IMR-90 (cell line): Measurements from ENCODE around the gene SYT3. TPM values are rescaled to one million over a fixed set of nuclear protein-coding genes. Genes with fewer than 3 reads are reported as not detected.

Source experiments
- ATAC-seq: fragments of 200-7000 bp; cut with Tn5 transposase; 2 replicates; pipeline ENCODE4 v1.9.1; 2020; ENCODE audit warnings: low read depth, mild to moderate bottlenecking, moderate library complexity
- BruUV-seq: library from RNA; stranded (reverse); fragments of 400-500 nt; replicated peaks from 2 replicates; lab custom pipeline; 2021; lab: Mats Ljungman, UMichigan
- CTCF ChIA-PET: fragments of 300-600 bp; formaldehyde crosslinking; extraction: SDS; loops from one replicate; lab custom pipeline; 2021; ENCODE audit warnings: antibody characterized with exemption; lab: Yijun Ruan, JAX
- POLR2A ChIA-PET: fragments of 300-600 bp; sonication (Branson Sonifier 250); formaldehyde crosslinking; loops from one replicate; lab custom pipeline; 2022; ENCODE audit warnings: antibody characterized with exemption; ENCODE audit not compliant: unreplicated experiment; lab: Charles Lee
- DNase-seq: peaks from one replicate; pipeline ENCODE4 v3.0.0; 2013
- H2AFZ ChIP-seq: replicated peaks from 2 replicates; pipeline ENCODE3; 2013; ENCODE audit warnings: low read length, mild to moderate bottlenecking; ENCODE audit not compliant: poor library complexity
- H2AK5ac ChIP-seq: 2 replicates; pipeline ENCODE4 v1.6.1; 2013; ENCODE audit warnings: low read depth, low read length, inconsistent platforms
- H2AK9ac ChIP-seq: replicated peaks from 2 replicates; pipeline ENCODE3; 2013; ENCODE audit warnings: mild to moderate bottlenecking, low read depth, low read length, moderate library complexity; ENCODE audit not compliant: poor library complexity
- H2BK120ac ChIP-seq: 2 replicates; pipeline ENCODE4 v1.6.1; 2013; ENCODE audit warnings: low read depth, low read length, inconsistent platforms
- H2BK15ac ChIP-seq: 3 replicates; pipeline ENCODE4 v1.6.1; 2013; ENCODE audit warnings: low read depth, low read length, inconsistent platforms
- H2BK20ac ChIP-seq: 2 replicates; pipeline ENCODE4 v1.6.1; 2013; ENCODE audit warnings: low read depth, mild to moderate bottlenecking, inconsistent platforms, low read length, moderate library complexity
- H2BK5ac ChIP-seq: 2 replicates; pipeline ENCODE4 v1.6.1; 2013; ENCODE audit warnings: mild to moderate bottlenecking, low read depth, low read length, inconsistent platforms; ENCODE audit not compliant: poor library complexity, severe bottlenecking
- H3K14ac ChIP-seq: replicated peaks from 2 replicates; pipeline ENCODE4 v1.6.1; 2013; ENCODE audit warnings: low read depth, low read length, inconsistent platforms
- H3K18ac ChIP-seq: 2 replicates; pipeline ENCODE4 v1.6.1; 2013; ENCODE audit warnings: low read depth, low read length, control low read depth
- H3K23ac ChIP-seq: 2 replicates; pipeline ENCODE4 v1.6.1; 2013; ENCODE audit warnings: low read depth, low read length, inconsistent platforms
- H3K27ac ChIP-seq: 2 replicates; pipeline ENCODE4 v1.5.1; 2013; ENCODE audit warnings: mild to moderate bottlenecking, control low read depth, low read length; ENCODE audit not compliant: insufficient read depth
- H3K27me3 ChIP-seq: 2 replicates; pipeline ENCODE4 v1.6.1; 2013; ENCODE audit warnings: low read length; ENCODE audit not compliant: control insufficient read depth, insufficient read depth
- H3K36me3 ChIP-seq: 2 replicates; pipeline ENCODE4 v1.6.1; 2013; ENCODE audit warnings: low read length, mixed read lengths; ENCODE audit not compliant: control insufficient read depth, insufficient read depth
- H3K4ac ChIP-seq: 2 replicates; pipeline ENCODE4 v1.6.1; 2013; ENCODE audit warnings: low read depth, low read length, inconsistent platforms
- H3K4me1 ChIP-seq: 2 replicates; pipeline ENCODE4 v1.6.1; 2013; ENCODE audit warnings: low read length, mixed read lengths; ENCODE audit not compliant: control insufficient read depth, insufficient read depth
- H3K4me2 ChIP-seq: 2 replicates; pipeline ENCODE4 v1.6.1; 2013; ENCODE audit warnings: low read depth, mild to moderate bottlenecking, control low read depth, low read length, moderate library complexity
- H3K4me3 ChIP-seq: 2 replicates; pipeline ENCODE4 v1.5.1; 2013; ENCODE audit warnings: low read depth, mild to moderate bottlenecking, control low read depth, low read length, moderate library complexity; ENCODE audit not compliant: insufficient read depth
- H3K56ac ChIP-seq: 2 replicates; pipeline ENCODE4 v1.6.1; 2013; ENCODE audit warnings: low read length, inconsistent platforms; ENCODE audit not compliant: insufficient read depth; ENCODE audit errors: extremely low read depth
- H3K79me1 ChIP-seq, 2 experiments: 2 replicates each; pipeline ENCODE4 v1.6.1; 2013; ENCODE audit warnings: low read length in 2 of 2, inconsistent platforms in 1 of 2, low read depth in 1 of 2
- H3K9ac ChIP-seq: 2 replicates; pipeline ENCODE4 v1.6.1; 2013; ENCODE audit warnings: low read depth, low read length, control low read depth
- H3K9me1 ChIP-seq: 2 replicates; pipeline ENCODE4 v1.6.1; 2013; ENCODE audit warnings: low read length, inconsistent platforms; ENCODE audit not compliant: insufficient read depth
- H3K9me3 ChIP-seq: 2 replicates; pipeline ENCODE4 v1.6.1; 2013; ENCODE audit warnings: low read length; ENCODE audit not compliant: control insufficient read depth, insufficient read depth
- H4K20me1 ChIP-seq: 2 replicates; pipeline ENCODE4 v1.6.1; 2013; ENCODE audit warnings: low read length, inconsistent platforms; ENCODE audit not compliant: insufficient read depth
- H4K5ac ChIP-seq: 2 replicates; pipeline ENCODE4 v1.6.1; 2013; ENCODE audit warnings: mild to moderate bottlenecking, low read depth, low read length, control low read depth
- H4K8ac ChIP-seq, 2 experiments: 2 replicates each; pipeline ENCODE4 v1.6.1; 2013; ENCODE audit warnings: low read depth in 2 of 2, low read length in 2 of 2, control low read depth in 1 of 2, inconsistent platforms in 1 of 2
- H4K91ac ChIP-seq: 2 replicates; pipeline ENCODE4 v1.6.1; 2013; ENCODE audit warnings: low read depth, low read length, inconsistent platforms; ENCODE audit not compliant: insufficient read depth
- BHLHE40 ChIP-seq: fragments of 150-350 bp; IDR thresholded peaks from 2 replicates; pipeline ENCODE4 v1.6.1; 2016; ENCODE audit warnings: mild to moderate bottlenecking, low read depth, low read length
- CEBPB ChIP-seq: IDR thresholded peaks from 2 replicates; pipeline ENCODE4 v1.6.1; 2012; ENCODE audit warnings: low read depth, low read length, improper control_type of control experiment
- CHD1 ChIP-seq: IDR thresholded peaks from 2 replicates; pipeline ENCODE4 v1.6.1; 2012; ENCODE audit warnings: low read depth, low read length, improper control_type of control experiment
- CTCF ChIP-seq: conservative IDR thresholded peaks from 2 replicates; pipeline ENCODE4 v1.5.1; 2012; ENCODE audit warnings: mild to moderate bottlenecking, low read depth, low read length, improper control_type of control experiment
- ELK1 ChIP-seq: fragments of 150-350 bp; IDR thresholded peaks from 2 replicates; pipeline ENCODE4 v1.6.1; 2016; ENCODE audit warnings: low read depth, mild to moderate bottlenecking, low read length, moderate library complexity, borderline replicate concordance
- FOS ChIP-seq: fragments of 150-350 bp; IDR thresholded peaks from 2 replicates; pipeline ENCODE4 v1.6.1; 2016; ENCODE audit warnings: low read depth, low read length
- MAFK ChIP-seq: IDR thresholded peaks from 2 replicates; pipeline ENCODE4 v1.6.1; 2012; ENCODE audit warnings: low read depth, low read length, improper control_type of control experiment
- MAZ ChIP-seq: IDR thresholded peaks from 2 replicates; pipeline ENCODE4 v1.6.1; 2012; ENCODE audit warnings: low read depth, mild to moderate bottlenecking, low read length, improper control_type of control experiment, moderate library complexity, borderline replicate concordance
- MXI1 ChIP-seq: IDR thresholded peaks from 2 replicates; pipeline ENCODE4 v1.6.1; 2012; ENCODE audit warnings: low read depth, mild to moderate bottlenecking, low read length, moderate library complexity, borderline replicate concordance
- NFE2L2 ChIP-seq: fragments of 150-350 bp; IDR thresholded peaks from 2 replicates; pipeline ENCODE4 v1.6.1; 2016; ENCODE audit warnings: low read depth, mild to moderate bottlenecking, low read length
- POLR2A ChIP-seq: IDR thresholded peaks from 2 replicates; pipeline ENCODE4 v1.6.1; 2012; ENCODE audit warnings: mild to moderate bottlenecking, low read depth, low read length
- RAD21 ChIP-seq: IDR thresholded peaks from 2 replicates; pipeline ENCODE4 v1.6.1; 2012; ENCODE audit warnings: low read length, improper control_type of control experiment
- RCOR1 ChIP-seq: IDR thresholded peaks from 2 replicates; pipeline ENCODE4 v1.6.1; 2012; ENCODE audit warnings: mild to moderate bottlenecking, low read length, improper control_type of control experiment; ENCODE audit not compliant: insufficient replicate concordance
- RFX5 ChIP-seq: IDR thresholded peaks from 2 replicates; pipeline ENCODE4 v1.8.0; 2012; ENCODE audit warnings: low read depth, mild to moderate bottlenecking, low read length, moderate library complexity
- SMC3 ChIP-seq: fragments of 150-350 bp; IDR thresholded peaks from 2 replicates; pipeline ENCODE4 v1.6.1; 2016; ENCODE audit warnings: low read depth, mild to moderate bottlenecking, antibody characterized with exemption, low read length, moderate library complexity
- USF2 ChIP-seq: fragments of 150-350 bp; IDR thresholded peaks from 2 replicates; pipeline ENCODE4 v1.6.1; 2017; ENCODE audit warnings: mild to moderate bottlenecking, antibody characterized with exemption, low read length, low read depth
- WGBS, 2 experiments: methylation state at CpG; one replicate each; pipeline versions ENCODE4 v1.1.5 to v1.1.7; 2013; ENCODE audit warnings: missing lambda C conversion rate in 2 of 2; ENCODE audit not compliant: insufficient read length in 1 of 2; ENCODE audit errors: extremely low coverage in 2 of 2; 5-methylcytosine and 5-hydroxymethylcytosine counted together
- dilution Hi-C: fragments of 300-500 bp; cut with HindIII; formaldehyde crosslinking; loops from one replicate; pipeline ENCODE4 v1.14.3; 2018; ENCODE audit warnings: low sequenced_read_pairs; ENCODE audit not compliant: unreplicated experiment
- in situ Hi-C: fragments of 300-500 bp; cut with MboI; formaldehyde crosslinking; loops from 3 replicates; pipeline ENCODE4 v1.14.3; 2019; ENCODE audit warnings: low sequenced_read_pairs, inconsistent platforms, mixed read lengths
- intact Hi-C: fragments of 100-400 bp; cut with micrococcal nuclease; formaldehyde crosslinking; loops from 2 replicates; pipeline ENCODE4 v1.10.0; 2022
- polyA plus RNA-seq, 3 experiments: library from polyadenylated mRNA; depleted of rRNA; stranded (reverse); fragments of >200 nt; gene quantifications; 2 replicates each; pipeline ENCODE4 v1.2.3, GENCODE V29; 2012; ENCODE audit warnings: low replicate concordance in 1 of 3
- total RNA-seq: library from RNA; depleted of rRNA; stranded (reverse); fragments of >200 nt; gene quantifications from 2 replicates; pipeline ENCODE4 v1.2.3, GENCODE V29; 2012

The SYT3 gene
- total and polyA plus RNA-seq, 2 of the 4 experiments (the other 2 are of a cell fraction), result 0.05 TPM; not detected in 1

GRCh38 chr19:50686310-50687032 is 46.8 kb upstream of the SYT3 start:
- no peak for ATAC-seq
- no peak overlapping the region for H3K4me3 ChIP-seq

More at GRCh38 chr19:50686310-50687032, 46.8 kb upstream of the SYT3 start:
- H3K9ac ChIP-seq, result no peak overlapping the region
- no peak overlapping the region for H3K4me2 ChIP-seq
- H2AK9ac ChIP-seq, result no peak overlapping the region
- CTCF ChIA-PET, result no interaction called here
- in situ Hi-C loops (no loop called here), intact Hi-C loops (no loop called here), dilution Hi-C loops (no loop called here)
- no peak overlapping the region for H3K56ac ChIP-seq
- H2BK15ac ChIP-seq, result no peak overlapping the region
- H3K27ac ChIP-seq, result no peak overlapping the region
- no peak overlapping the region for H2BK120ac ChIP-seq
- H4K91ac ChIP-seq, result no peak overlapping the region
- no peaks in the 10 kb centered on the region; the same call in 1 of the 2 replicates for H4K20me1 ChIP-seq
- POLR2A ChIA-PET, result no interaction called here
- H2AK5ac ChIP-seq, result no peak overlapping the region
- TF ChIP-seq MXI1 (no peak), MAZ (no peak), RCOR1 (no peak), USF2 (no peak), CHD1 (no peak), BHLHE40 (no peak), RAD21 (no peak), CEBPB (no peak), ELK1 (no peak), NFE2L2 (no peak), RFX5 (no peak), POLR2A (no peak), CTCF (no peak), SMC3 (no peak), MAFK (no peak), FOS (no peak)
- no peak overlapping the region for H2BK20ac ChIP-seq
- no peaks in the 10 kb centered on the region; the same call in 1 of the 2 replicates for H3K27me3 ChIP-seq
- H3K79me1 ChIP-seq, result no peaks in the 10 kb centered on the region
- H2BK5ac ChIP-seq, result no peak overlapping the region
- H4K5ac ChIP-seq, result no peak overlapping the region
- H3K9me1 ChIP-seq, result no peaks in the 10 kb centered on the region
- H3K36me3 ChIP-seq, result no peaks in the 10 kb centered on the region
- no peak overlapping the region for H3K18ac ChIP-seq
- H3K23ac ChIP-seq, result no peak overlapping the region
- DNase-seq, result no peak
- no TSS peak for BruUV-seq
- H2AFZ ChIP-seq, result no peak overlapping the region
- no peak overlapping the region for H3K14ac ChIP-seq
- no peaks in the 10 kb centered on the region for H3K4me1 ChIP-seq
- H3K4ac ChIP-seq, result no peak overlapping the region
- WGBS, 2 experiments, result 61% methylated on average over 12 of the region's 50 CpGs; no CpG with 5 or more reads in 1 of the 2 experiments
- no peaks in the 10 kb centered on the region for H3K9me3 ChIP-seq
- H4K8ac ChIP-seq, result no peak overlapping the region
